ENCODE measurements around the gene RRP15. TPM values are rescaled to one million over a fixed set of nuclear protein-coding genes. Genes with fewer than 3 reads are reported as not detected.

RRP15 gene
- total and polyA plus RNA-seq, 2 of the 8 experiments (the other 6 are each of a cell fraction or from before 2014, with no cell fraction given), result 3.7 to 52.8 TPM

- Histone ChIP-seq H3K9me3 (ENCODE audit: insufficient read depth in 2 of 2, low read depth in 1 of 2, low read length in 1 of 2) (no peaks in the 10 kb centered on the region), H3K56ac (replicated peaks; ENCODE audit: insufficient read length, low read depth, low read length) (no peak overlapping the region), H2BK12ac (ENCODE audit: low read depth, low read length) (no peak overlapping the region), H2BK5ac (ENCODE audit: low read depth, low read length) (no peak overlapping the region), H3K4ac (replicated peaks; ENCODE audit: insufficient read length, low read depth, low read length) (no peak overlapping the region), H3K27me3 (replicated peaks in 1 of 4; ENCODE audit: control insufficient read depth in 3 of 4, extremely low read depth in 1 of 4, insufficient read depth in 3 of 4, low read length in 3 of 4) (no peaks in the 10 kb centered on the region), H2AK5ac (ENCODE audit: low read depth, low read length) (no peak overlapping the region), H2BK15ac (ENCODE audit: low read length) (no peak overlapping the region), H4K20me1 (replicated peaks in 1 of 2; ENCODE audit: control insufficient read depth in 1 of 2, insufficient read depth in 2 of 2, low read length in 2 of 2) (no peaks in the 10 kb centered on the region), H3K4me1 (replicated peaks in 1 of 4; ENCODE audit: control insufficient read depth in 3 of 4, insufficient read depth in 4 of 4, low read length in 3 of 4) (peaks cover 3 to 30% (median 17%) of the 10 kb centered on the region in 4 experiments; a peak in 6 of 7 replicates), H3K4me2 (ENCODE audit: insufficient read depth in 1 of 2, low read depth in 2 of 2, low read length in 2 of 2) (peak overlapping the region; percentile 26 to 33; a peak in 2 of 4 replicates), H3K4me3 (ENCODE audit: extremely low read depth in 1 of 4, insufficient read depth in 2 of 4, low read depth in 3 of 4, low read length in 4 of 4) (peak overlapping the region in 1 of 4 experiments; percentile 33; a peak in 1 of 8 replicates), H2AFZ (ENCODE audit: low read length) (no peak overlapping the region), H3K9ac (replicated peaks in 1 of 4; ENCODE audit: extremely low read depth in 1 of 4, low read depth in 3 of 4, low read length in 3 of 4) (no peak overlapping the region), H2BK120ac (replicated peaks; ENCODE audit: low read depth, low read length) (peak overlapping the region; percentile 51), H4K91ac (replicated peaks; ENCODE audit: insufficient read length, low read length) (no peak overlapping the region), H2BK20ac (ENCODE audit: low read length) (no peak overlapping the region), H3K27ac (ENCODE audit: low read depth, low read length) (no peak overlapping the region), H3K18ac (ENCODE audit: extremely low read depth, low read length) (no peak overlapping the region), H3K79me2 (ENCODE audit: control insufficient read depth in 1 of 2, insufficient read depth in 2 of 2, low read length in 2 of 2) (peaks cover 0 to 73% of the 10 kb centered on the region in 2 experiments; a peak in 2 of 4 replicates), H3K23ac (ENCODE audit: insufficient read length) (no peak overlapping the region), H4K8ac (ENCODE audit: extremely low read depth, insufficient read depth, low read length) (no peak overlapping the region), H3K23me2 (ENCODE audit: low read depth, low read length) (no peaks in the 10 kb centered on the region), H3K14ac (ENCODE audit: insufficient read length) (no peak overlapping the region), H3K36me3 (ENCODE audit: control insufficient read depth in 2 of 4, insufficient read depth in 4 of 4, low read length in 3 of 4) (peaks cover 0 to 19% (median 4%) of the 10 kb centered on the region in 4 experiments; a peak in 2 of 8 replicates), H3K79me1 (ENCODE audit: low read depth, low read length) (0 out of 2 replicates have a peak, but pooled peaks cover 2% of the 10 kb centered on the region), H4K5ac (ENCODE audit: insufficient read length, low read depth, low read length) (peak overlapping the region; percentile 69)
- no peak for DNase-seq (ENCODE audit: low read depth in 1 of 2, low spot score in 2 of 2)
- POLR2A ChIA-PET (ENCODE audit: partially characterized antibody), result interaction anchor here (0.9 to 2.1 kb wide), 3 partner anchors 12 to 44 kb away, joined by 3 to 7 read pairs (median 4); partner anchors contain the start of genes RRP15 and TGFB2
- no peak for FAIRE-seq
- WGBS, 2 experiments (ENCODE audit: extremely low coverage in 1 of 2, insufficient coverage in 1 of 2, insufficient read length in 1 of 2, insufficient replicate concordance in 2 of 2, low coverage in 1 of 2, low lambda C conversion rate in 2 of 2, missing lambda C conversion rate in 1 of 2), result 0% methylated on average over 1 of the region's 1 CpG; no CpG with 5 or more reads in 1 of the 2 experiments
- CTCF ChIA-PET (ENCODE audit: partially characterized antibody), result interaction anchor here (0.6 to 2.0 kb wide), 12 partner anchors 8 to 1203 kb away, joined by 3 to 4 read pairs (median 3); no protein-coding TSS in a partner anchor
- TF ChIP-seq TAF1 (IDR thresholded peaks at IDR 0.05; ENCODE audit: low read depth, low read length), result 0 out of 2 replicates have a peak, but pooled peaks have one; percentile 29
- TF ChIP-seq BCL11A (IDR thresholded peaks at IDR 0.05; ENCODE audit: low read depth in 2 of 2, low read length in 2 of 2), result no peak
- TF ChIP-seq MAX (IDR thresholded peaks at IDR 0.05), result no peak
- TF ChIP-seq CHD2 (IDR thresholded peaks at IDR 0.05; ENCODE audit: low read length), result no peak
- TF ChIP-seq CREB1 (IDR thresholded peaks at IDR 0.05), result no peak
- 0 out of 4 replicates have a peak, but pooled peaks of 1 of the 2 experiments have one; percentile 60 for TF ChIP-seq HDAC2 (IDR thresholded peaks at IDR 0.05; ENCODE audit: borderline replicate concordance in 1 of 2, low read depth in 2 of 2, low read length in 2 of 2)
- no peak for TF ChIP-seq KDM4A (IDR thresholded peaks at IDR 0.05; ENCODE audit: low read depth, low read length, severe bottlenecking)
- no peak for TF ChIP-seq CTCF (IDR thresholded peaks at IDR 0.05; ENCODE audit: control extremely low read depth in 1 of 3, insufficient read depth in 1 of 3, low read depth in 1 of 3, low read length in 3 of 3)
- no peak for TF ChIP-seq BRCA1 (IDR thresholded peaks at IDR 0.05; ENCODE audit: low read depth, low read length)
- no peak for TF ChIP-seq RBBP5 (IDR thresholded peaks at IDR 0.05; ENCODE audit: borderline replicate concordance, low read depth, low read length)
Measured at GRCh38 chr1:218301217-218301616, 16.1 kb downstream of the RRP15 start.

Measured in H1 (cell line).